ENCODE results near the gene DUSP16.
"Not testable (repeated sequence)": the region's sequence is repeated elsewhere in the genome, so short reads cannot be mapped to it uniquely, and the experiment has no call there.

Gene DUSP16

GRCh38 chr12:12549426-12549825, 13.2 kb downstream of the DUSP16 start:
- DNase-seq (ENCODE audit: low spot score) = no peak

- no peak for DNase-seq (ENCODE audit: low spot score)
These were observed 13.9 kb downstream of the DUSP16 start for GRCh38 chr12:12548713-12549112.

GRCh38 chr12:12546314-12546772, 16.3 kb downstream of the DUSP16 start:
- no peak for DNase-seq (ENCODE audit: low spot score)

GRCh38 chr12:12543959-12544358, 18.7 kb downstream of the DUSP16 start:
- DNase-seq (ENCODE audit: low spot score) = no peak

- no peak for DNase-seq (ENCODE audit: low spot score)
These were observed 19.7 kb downstream of the DUSP16 start for GRCh38 chr12:12542964-12543363.

- no peak for DNase-seq (ENCODE audit: low spot score)
These were observed 20.4 kb downstream of the DUSP16 start for GRCh38 chr12:12542286-12542685.

GRCh38 chr12:12541782-12542181, 20.9 kb downstream of the DUSP16 start:
- no peak for DNase-seq (ENCODE audit: low spot score)

GRCh38 chr12:12540261-12541013, 22.2 kb downstream of the DUSP16 start:
- no peak for DNase-seq (ENCODE audit: low spot score)

GRCh38 chr12:12539028-12539810, 23.4 kb downstream of the DUSP16 start:
- DNase-seq (ENCODE audit: low spot score) = no peak

GRCh38 chr12:12538535-12538934, 24.1 kb downstream of the DUSP16 start:
- DNase-seq (ENCODE audit: low spot score) = no peak

GRCh38 chr12:12537421-12537820, 25.2 kb downstream of the DUSP16 start:
- DNase-seq (ENCODE audit: low spot score) = no peak

GRCh38 chr12:12534975-12535374, 27.7 kb downstream of the DUSP16 start:
- no peak for DNase-seq (ENCODE audit: low spot score)

GRCh38 chr12:12534166-12534866, 28.3 kb downstream of the DUSP16 start:
- no peak for DNase-seq (ENCODE audit: low spot score)

GRCh38 chr12:12533238-12533829, 29.3 kb downstream of the DUSP16 start:
- DNase-seq (ENCODE audit: low spot score) = no peak

- DNase-seq (ENCODE audit: low spot score) = no peak
These were observed 31.5 kb downstream of the DUSP16 start for GRCh38 chr12:12531194-12531593.

GRCh38 chr12:12529783-12530421, 32.8 kb downstream of the DUSP16 start:
- no peak for DNase-seq (ENCODE audit: low spot score)

GRCh38 chr12:12528361-12529270, 34.0 kb downstream of the DUSP16 start:
- no peak for DNase-seq (ENCODE audit: low spot score)

GRCh38 chr12:12527820-12528296, 34.8 kb downstream of the DUSP16 start:
- DNase-seq (ENCODE audit: low spot score) = no peak

GRCh38 chr12:12524128-12524527, 38.5 kb downstream of the DUSP16 start:
- DNase-seq (ENCODE audit: low spot score) = no peak

- DNase-seq (ENCODE audit: low spot score) = no peak
These were observed 39.4 kb downstream of the DUSP16 start for GRCh38 chr12:12523229-12523628.

- DNase-seq (ENCODE audit: low spot score) = not testable (repeated sequence)
These were observed 40.0 kb downstream of the DUSP16 start for GRCh38 chr12:12522657-12523056.
